SK-N-MC (cell line): ENCODE data around the gene C7orf25.

Experiments
- EZH2 ChIP-seq: fragments of 200-600 bp; sonication (generic); IDR thresholded peaks from one replicate; pipeline ENCODE4 v1.6.1; 2017; ENCODE audit warnings: antibody characterized with exemption
- FOXP2 ChIP-seq: optimal IDR thresholded peaks from 2 replicates; pipeline ENCODE3; 2011; ENCODE audit warnings: mild to moderate bottlenecking, moderate library complexity; ENCODE audit not compliant: insufficient read depth; ENCODE audit errors: extremely low read length, control extremely low read depth

DNA sequence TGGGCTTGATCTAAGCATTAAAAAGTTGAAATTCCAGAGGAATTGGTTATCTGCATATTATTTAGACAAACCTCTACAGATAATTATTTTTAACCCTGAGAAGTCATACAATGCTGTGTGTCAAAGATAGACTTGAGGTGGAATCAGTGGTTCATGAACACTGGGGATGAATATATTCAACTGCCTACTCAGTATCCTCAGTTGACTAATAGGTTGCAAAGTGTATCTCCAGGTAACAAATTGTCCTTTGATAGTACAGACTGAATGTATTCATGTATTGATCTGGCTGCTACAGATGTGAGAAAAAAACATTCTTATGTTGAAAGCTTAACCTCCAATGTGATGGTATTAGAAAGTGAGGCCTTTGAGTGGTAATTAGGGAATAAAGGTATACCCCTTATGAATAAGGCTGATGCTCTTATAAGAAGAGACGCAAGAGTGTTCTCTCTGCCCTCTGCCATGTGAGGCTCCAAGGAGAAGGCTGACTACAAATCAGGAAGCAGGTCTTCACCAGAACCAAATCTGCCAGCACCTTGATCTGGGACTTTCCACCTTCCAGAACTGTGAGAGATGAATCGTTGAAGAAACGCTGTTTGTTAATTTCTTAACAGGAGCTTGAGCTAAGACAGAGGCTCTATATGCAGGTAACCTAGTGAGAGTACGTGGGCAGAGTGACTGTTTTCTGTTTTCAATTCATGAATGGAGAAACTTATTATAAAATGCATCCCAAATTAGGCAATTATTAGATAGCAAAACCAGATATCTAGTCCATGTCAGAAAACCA is 27.8 kb upstream of the C7orf25 start:
- TF ChIP-seq EZH2 = no peak
- TF ChIP-seq FOXP2 = no peak
